Esophagus muscularis mucosa (tissue), 3 donors: ENCODE data around the gene MRTFA.

ENCODE experiments used
- CTCF ChIP-seq, 3 experiments: fragments of 200-600 bp in 2 of 3; fragments of 450-650 bp in 1 of 3; sonication (generic) in 2 of 3; IDR thresholded peaks; one replicate each; pipeline ENCODE4 v1.5.1; 2017 to 2019; ENCODE audit warnings: antibody characterized with exemption in 3 of 3, mild to moderate bottlenecking in 2 of 3, moderate library complexity in 1 of 3
- EP300 ChIP-seq: sonication (generic); formaldehyde crosslinking; IDR thresholded peaks from one replicate; pipeline ENCODE4 v1.6.1; 2017; ENCODE audit warnings: antibody characterized with exemption

GRCh38 chr22:40668611-40669411 is 32.3 kb upstream of the MRTFA start:
- TF ChIP-seq CTCF (IDR thresholded peaks at IDR 0.05) (no peak), EP300 (no peak)
